Measurements from ENCODE around the gene DNAH3.
A peak's percentile ranks its signal among the peaks of the same experiment; 100 is the strongest.

Gene DNAH3

GRCh38 chr16:20910781-20911321 is 239.8 kb downstream of the DNAH3 start:
- no peaks in the 10 kb centered on the region for H3K4me1 ChIP-seq (ENCODE audit: low read length)
- TF ChIP-seq EZH2phosphoT487 (IDR thresholded peaks at IDR 0.05; ENCODE audit: low read depth): no peak
- TF ChIP-seq, protein P1, sequence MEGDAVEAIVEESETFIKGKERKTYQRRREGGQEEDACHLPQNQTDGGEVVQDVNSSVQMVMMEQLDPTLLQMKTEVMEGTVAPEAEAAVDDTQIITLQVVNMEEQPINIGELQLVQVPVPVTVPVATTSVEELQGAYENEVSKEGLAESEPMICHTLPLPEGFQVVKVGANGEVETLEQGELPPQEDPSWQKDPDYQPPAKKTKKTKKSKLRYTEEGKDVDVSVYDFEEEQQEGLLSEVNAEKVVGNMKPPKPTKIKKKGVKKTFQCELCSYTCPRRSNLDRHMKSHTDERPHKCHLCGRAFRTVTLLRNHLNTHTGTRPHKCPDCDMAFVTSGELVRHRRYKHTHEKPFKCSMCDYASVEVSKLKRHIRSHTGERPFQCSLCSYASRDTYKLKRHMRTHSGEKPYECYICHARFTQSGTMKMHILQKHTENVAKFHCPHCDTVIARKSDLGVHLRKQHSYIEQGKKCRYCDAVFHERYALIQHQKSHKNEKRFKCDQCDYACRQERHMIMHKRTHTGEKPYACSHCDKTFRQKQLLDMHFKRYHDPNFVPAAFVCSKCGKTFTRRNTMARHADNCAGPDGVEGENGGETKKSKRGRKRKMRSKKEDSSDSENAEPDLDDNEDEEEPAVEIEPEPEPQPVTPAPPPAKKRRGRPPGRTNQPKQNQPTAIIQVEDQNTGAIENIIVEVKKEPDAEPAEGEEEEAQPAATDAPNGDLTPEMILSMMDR (IDR thresholded peaks at IDR 0.05; ENCODE audit: low read depth, low read length): no peak
- no peak overlapping the region for H3K9ac ChIP-seq (ENCODE audit: low read length)
- H3K79me2 ChIP-seq (ENCODE audit: low read length): no peaks in the 10 kb centered on the region
- no peak overlapping the region for H3K27ac ChIP-seq (ENCODE audit: low read length)
- no peak overlapping the region for H2AFZ ChIP-seq (ENCODE audit: low read depth, low read length)
- no peak overlapping the region for H3K4me3 ChIP-seq (ENCODE audit: low read length)
- H3K27me3 ChIP-seq (ENCODE audit: low read depth, low read length): peaks cover 12% of the 10 kb centered on the region
- H3K9me3 ChIP-seq (ENCODE audit: insufficient read depth, low read length): no peaks in the 10 kb centered on the region
- peaks cover 51% of the 10 kb centered on the region for H4K20me1 ChIP-seq (ENCODE audit: insufficient read depth, low read length)
- H3K36me3 ChIP-seq (replicated peaks; ENCODE audit: low read depth, low read length): no peaks in the 10 kb centered on the region
- H3K4me2 ChIP-seq (ENCODE audit: low read length): no peak overlapping the region

DNA sequence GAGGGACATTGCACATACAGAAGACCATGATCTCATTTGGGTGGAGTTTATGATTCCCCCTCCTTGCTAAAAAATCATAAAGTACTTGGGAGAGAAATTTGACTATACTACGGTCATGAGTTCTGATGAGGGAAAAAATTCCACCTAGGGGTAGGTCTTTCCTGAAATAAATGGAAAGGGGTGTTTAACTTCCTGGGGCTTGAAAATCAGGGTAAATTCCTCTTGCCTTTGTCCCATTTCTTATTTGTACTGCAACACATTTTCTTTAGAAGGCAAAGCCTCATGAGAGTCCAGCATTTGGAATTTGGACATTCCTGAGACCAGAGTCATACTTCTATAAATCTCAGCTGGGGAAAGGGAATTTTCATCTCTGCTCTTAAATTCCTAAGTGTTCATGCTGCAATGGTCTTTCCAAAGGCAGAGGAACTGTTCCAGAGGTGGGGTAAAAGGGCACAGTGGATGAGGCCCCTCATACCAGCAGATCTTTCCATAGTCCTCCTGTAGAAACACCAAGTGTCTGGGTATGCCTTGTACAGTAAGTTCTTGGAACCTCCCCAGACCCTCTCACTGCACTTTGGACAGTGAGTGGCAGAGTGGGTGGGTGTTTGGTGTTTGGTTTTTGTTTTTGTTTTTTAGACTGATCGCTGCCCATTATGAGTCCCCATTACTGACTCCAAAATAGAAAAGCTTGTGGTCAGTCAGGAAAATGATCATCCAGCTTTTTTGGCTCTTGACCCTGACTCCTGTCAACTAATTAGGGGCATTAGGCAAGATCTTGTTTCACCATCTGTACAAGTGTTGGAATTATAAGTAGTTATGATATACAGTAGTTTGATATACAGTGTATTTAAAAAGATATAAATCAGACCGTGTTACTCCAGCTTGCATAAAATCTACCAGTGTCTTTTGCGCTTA is 244.0 kb downstream of the DNAH3 start:
- peaks cover 33% of the 10 kb centered on the region for H3K27me3 ChIP-seq (ENCODE audit: low read depth, low read length)
- H2AFZ ChIP-seq (ENCODE audit: low read depth, low read length): no peak overlapping the region
- H3K27ac ChIP-seq (ENCODE audit: low read length): no peak overlapping the region
- peaks cover 26% of the 10 kb centered on the region for H3K79me2 ChIP-seq (ENCODE audit: low read length)
- no peak overlapping the region for H3K4me2 ChIP-seq (ENCODE audit: low read length)
- peaks cover 86% of the 10 kb centered on the region for H4K20me1 ChIP-seq (ENCODE audit: insufficient read depth, low read length)
- TF ChIP-seq EZH2phosphoT487 (IDR thresholded peaks at IDR 0.05; ENCODE audit: low read depth): no peak
- TF ChIP-seq, protein P1 (IDR thresholded peaks at IDR 0.05; ENCODE audit: low read depth, low read length): no peak
- no peak overlapping the region for H3K9ac ChIP-seq (ENCODE audit: low read length)
- H3K36me3 ChIP-seq (replicated peaks; ENCODE audit: low read depth, low read length): peaks cover 21% of the 10 kb centered on the region
- peaks cover 34% of the 10 kb centered on the region for H3K4me1 ChIP-seq (ENCODE audit: low read length)
- H3K9me3 ChIP-seq (ENCODE audit: insufficient read depth, low read length): no peaks in the 10 kb centered on the region
- H3K4me3 ChIP-seq (ENCODE audit: low read length): no peak overlapping the region

GRCh38 chr16:20905576-20905975 is 245.1 kb downstream of the DNAH3 start:
- Histone ChIP-seq H4K20me1 (ENCODE audit: insufficient read depth, low read length) (peaks cover 77% of the 10 kb centered on the region), H3K4me3 (ENCODE audit: low read length) (no peak overlapping the region), H3K27ac (ENCODE audit: low read length) (no peak overlapping the region), H3K27me3 (ENCODE audit: low read depth, low read length) (peaks cover 31% of the 10 kb centered on the region), H3K9ac (ENCODE audit: low read length) (no peak overlapping the region), H2AFZ (ENCODE audit: low read depth, low read length) (no peak overlapping the region), H3K9me3 (ENCODE audit: insufficient read depth, low read length) (no peaks in the 10 kb centered on the region), H3K4me1 (ENCODE audit: low read length) (peaks cover 34% of the 10 kb centered on the region), H3K4me2 (ENCODE audit: low read length) (no peak overlapping the region), H3K79me2 (ENCODE audit: low read length) (peaks cover 35% of the 10 kb centered on the region), H3K36me3 (replicated peaks; ENCODE audit: low read depth, low read length) (peaks cover 21% of the 10 kb centered on the region)
- TF ChIP-seq EZH2phosphoT487 (IDR thresholded peaks at IDR 0.05; ENCODE audit: low read depth): no peak
- TF ChIP-seq, protein P1 (IDR thresholded peaks at IDR 0.05; ENCODE audit: low read depth, low read length): no peak

GRCh38 chr16:20904507-20905081 is 246.1 kb downstream of the DNAH3 start:
- Histone ChIP-seq H3K4me1 (ENCODE audit: low read length) (peaks cover 34% of the 10 kb centered on the region), H2AFZ (ENCODE audit: low read depth, low read length) (no peak overlapping the region), H3K36me3 (replicated peaks; ENCODE audit: low read depth, low read length) (peaks cover 21% of the 10 kb centered on the region), H3K27me3 (ENCODE audit: low read depth, low read length) (peaks cover 31% of the 10 kb centered on the region), H3K9ac (ENCODE audit: low read length) (no peak overlapping the region; the same call in 1 of the 2 replicates), H3K79me2 (ENCODE audit: low read length) (peaks cover 37% of the 10 kb centered on the region), H3K4me2 (ENCODE audit: low read length) (peak overlapping the region; percentile 91), H3K4me3 (ENCODE audit: low read length) (peak overlapping the region; percentile 66), H3K9me3 (ENCODE audit: insufficient read depth, low read length) (no peaks in the 10 kb centered on the region), H4K20me1 (ENCODE audit: insufficient read depth, low read length) (peaks cover 72% of the 10 kb centered on the region), H3K27ac (ENCODE audit: low read length) (peak overlapping the region; percentile 44)
- TF ChIP-seq, protein P1 (IDR thresholded peaks at IDR 0.05; ENCODE audit: low read depth, low read length): no peak; the same call in 1 of the 2 replicates
- peak; percentile 92 for TF ChIP-seq EZH2phosphoT487 (IDR thresholded peaks at IDR 0.05; ENCODE audit: low read depth)
